ENCODE data around the gene MRRF. TPM values are rescaled to one million over a fixed set of nuclear protein-coding genes. Genes with fewer than 3 reads are reported as not detected.

Gene MRRF
- total RNA-seq, 1 donor from 2014 or later, result 44.4 TPM

- no peaks in the 10 kb centered on the region for H3K9me3 ChIP-seq (ENCODE audit: low read depth)
- H2AFZ ChIP-seq (replicated peaks), result no peak overlapping the region
- peak overlapping the region; percentile 84 for H3K4me2 ChIP-seq
- no peak overlapping the region for H3K9ac ChIP-seq
- Mint-ChIP-seq H3K4me3 (peak overlapping the region; percentile 69), H3K9me3 (peaks cover 5% of the 10 kb centered on the region), H3K4me1 (peaks cover 16% of the 10 kb centered on the region), H3K36me3 (no peaks in the 10 kb centered on the region), H3K27me3 (ENCODE audit: insufficient read depth, low read depth) (peaks cover 20% of the 10 kb centered on the region), H3K27ac (no peak overlapping the region)
- TF ChIP-seq CTCF (IDR thresholded peaks at IDR 0.05), result no peak
- TF ChIP-seq EZH2phosphoT487 (IDR thresholded peaks at IDR 0.05), result no peak
- no peak for TF ChIP-seq EZH2 (IDR thresholded peaks at IDR 0.05)
- no peaks in the 10 kb centered on the region for H3K36me3 ChIP-seq
- H3F3A ChIP-seq (ENCODE audit: low read depth), result peaks cover 6% of the 10 kb centered on the region
- DNase-seq (ENCODE audit: low spot score), result no peak
- no peaks in the 10 kb centered on the region for H4K20me1 ChIP-seq (ENCODE audit: low read depth)
- H3K4me1 ChIP-seq, result peaks cover 6% of the 10 kb centered on the region
- peaks cover 53% of the 10 kb centered on the region for H3K27me3 ChIP-seq
- H3K4me3 ChIP-seq, result peak overlapping the region; percentile 53
- H3K27ac ChIP-seq, result no peak overlapping the region
- H3K79me2 ChIP-seq (ENCODE audit: low read depth), result no peaks in the 10 kb centered on the region
Observed at GRCh38 chr9:122370303-122370702, 105.6 kb downstream of the MRRF start.

GRCh38 chr9:122370869-122371755 lies 106.4 kb downstream of the MRRF start, which contains the start of gene PTGS1:
Gene PTGS1, plus strand, starts transcription at chr9:122371024. Its CDS starts 61 bp downstream, at chr9:122371085.
- no peaks in the 10 kb centered on the region for H4K20me1 ChIP-seq (ENCODE audit: low read depth)
- H3F3A ChIP-seq (ENCODE audit: low read depth), result peaks cover 6% of the 10 kb centered on the region
- TF ChIP-seq EZH2phosphoT487 (IDR thresholded peaks at IDR 0.05) (no peak), EZH2 (IDR thresholded peaks at IDR 0.05) (peak; percentile 50), CTCF (IDR thresholded peaks at IDR 0.05) (no peak)
- Mint-ChIP-seq H3K27me3 (ENCODE audit: insufficient read depth, low read depth) (peaks cover 21% of the 10 kb centered on the region), H3K27ac (no peak within 1 kb of the TSS), H3K4me1 (peaks cover 24% of the 10 kb centered on the region), H3K4me3 (peak within 1 kb of the TSS; percentile 72), H3K9me3 (peaks cover 5% of the 10 kb centered on the region), H3K36me3 (no peaks in the 10 kb centered on the region)
- peak; percentile 74 for DNase-seq (ENCODE audit: low spot score)
- H3K4me1 ChIP-seq, result peaks cover 14% of the 10 kb centered on the region
- H3K79me2 ChIP-seq (ENCODE audit: low read depth), result no peaks in the 10 kb centered on the region
- no peak within 1 kb of the TSS for H3K9ac ChIP-seq
- peak within 1 kb of the TSS; percentile 9 for H2AFZ ChIP-seq (replicated peaks)
- H3K4me3 ChIP-seq, result peak within 1 kb of the TSS; percentile 53
- H3K4me2 ChIP-seq, result peak within 1 kb of the TSS; percentile 84
- no peak within 1 kb of the TSS for H3K27ac ChIP-seq
- H3K27me3 ChIP-seq, result peaks cover 53% of the 10 kb centered on the region
- no peaks in the 10 kb centered on the region for H3K36me3 ChIP-seq
- no peaks in the 10 kb centered on the region for H3K9me3 ChIP-seq (ENCODE audit: low read depth)

- peaks cover 6% of the 10 kb centered on the region for H3F3A ChIP-seq (ENCODE audit: low read depth)
- H3K36me3 ChIP-seq, result no peaks in the 10 kb centered on the region
- no peak overlapping the region for H2AFZ ChIP-seq (replicated peaks)
- H3K4me1 ChIP-seq, result peaks cover 21% of the 10 kb centered on the region
- no peak for TF ChIP-seq EZH2phosphoT487 (IDR thresholded peaks at IDR 0.05)
- H3K4me3 ChIP-seq, result no peak overlapping the region
- peak overlapping the region; percentile 14 for H3K27ac Mint-ChIP-seq
- peaks cover 53% of the 10 kb centered on the region for H3K27me3 ChIP-seq
- no peak overlapping the region for H3K27ac ChIP-seq
- peaks cover 32% of the 10 kb centered on the region for H3K4me1 Mint-ChIP-seq
- no peaks in the 10 kb centered on the region for H3K79me2 ChIP-seq (ENCODE audit: low read depth)
- H3K27me3 Mint-ChIP-seq (ENCODE audit: insufficient read depth, low read depth), result peaks cover 27% of the 10 kb centered on the region
- H3K9me3 Mint-ChIP-seq, result peaks cover 7% of the 10 kb centered on the region
- H3K36me3 Mint-ChIP-seq, result no peaks in the 10 kb centered on the region
- no peak overlapping the region for H3K4me2 ChIP-seq
- no peak for DNase-seq (ENCODE audit: low spot score)
- no peak overlapping the region for H3K9ac ChIP-seq
- H3K4me3 Mint-ChIP-seq, result peak overlapping the region; percentile 39
- H4K20me1 ChIP-seq (ENCODE audit: low read depth), result no peaks in the 10 kb centered on the region
- no peaks in the 10 kb centered on the region for H3K9me3 ChIP-seq (ENCODE audit: low read depth)
Observed at GRCh38 chr9:122371846-122372245, 107.2 kb downstream of the MRRF start.
